Calu3 (cell line): Measurements from ENCODE around the gene CCDC18. TPM values are rescaled to one million over a fixed set of nuclear protein-coding genes. Genes with fewer than 3 reads are reported as not detected.

Source experiments
- BruUV-seq: library from RNA; stranded (reverse); fragments of 400-500 nt; replicated peaks from 2 replicates; lab custom pipeline; 2021; lab: Mats Ljungman, UMichigan
- CTCF ChIA-PET: fragments of 300-600 bp; sonication (Branson Sonifier 250); formaldehyde crosslinking; loops from one replicate; lab custom pipeline; 2022; ENCODE audit warnings: antibody characterized with exemption; lab: Charles Lee
- DNase-seq: peaks from one replicate; pipeline ENCODE4 v3.0.0; 2022
- H3K27ac Mint-ChIP-seq: one replicate; pipeline ENCODE4 v1.8.0; 2022; ENCODE audit warnings: mixed read lengths; ENCODE audit not compliant: unreplicated experiment
- H3K27me3 Mint-ChIP-seq: one replicate; pipeline ENCODE4 v1.8.0; 2022; ENCODE audit warnings: mixed read lengths; ENCODE audit not compliant: unreplicated experiment
- H3K36me3 Mint-ChIP-seq: one replicate; pipeline ENCODE4 v1.8.0; 2022; ENCODE audit warnings: mild to moderate bottlenecking, moderate library complexity, mixed read lengths; ENCODE audit not compliant: insufficient read depth, unreplicated experiment
- H3K4me1 Mint-ChIP-seq: one replicate; pipeline ENCODE4 v1.8.0; 2022; ENCODE audit warnings: mild to moderate bottlenecking, low read depth, mixed read lengths; ENCODE audit not compliant: unreplicated experiment
- H3K4me3 Mint-ChIP-seq: one replicate; pipeline ENCODE4 v1.8.0; 2022; ENCODE audit warnings: mild to moderate bottlenecking, low read depth, moderate library complexity, mixed read lengths; ENCODE audit not compliant: unreplicated experiment
- H3K9me3 Mint-ChIP-seq: one replicate; pipeline ENCODE4 v1.8.0; 2022; ENCODE audit warnings: low read depth, mixed read lengths; ENCODE audit not compliant: unreplicated experiment
- CTCF ChIP-seq: fragments of 200-600 bp; IDR thresholded peaks from one replicate; pipeline ENCODE4 v1.8.0; 2022; ENCODE audit warnings: antibody characterized with exemption; ENCODE audit not compliant: unreplicated experiment
- intact Hi-C: fragments of 100-400 bp; cut with micrococcal nuclease; formaldehyde crosslinking; loops from one replicate; pipeline ENCODE4 v1.10.0; 2022; ENCODE audit not compliant: unreplicated experiment
- total RNA-seq: library from RNA; stranded (reverse); gene quantifications from 2 replicates; pipeline ENCODE4 v1.2.3, GENCODE V29; 2022

CCDC18 gene
- total RNA-seq, 1 experiment from 2014 or later, result 22.7 TPM

DNA sequence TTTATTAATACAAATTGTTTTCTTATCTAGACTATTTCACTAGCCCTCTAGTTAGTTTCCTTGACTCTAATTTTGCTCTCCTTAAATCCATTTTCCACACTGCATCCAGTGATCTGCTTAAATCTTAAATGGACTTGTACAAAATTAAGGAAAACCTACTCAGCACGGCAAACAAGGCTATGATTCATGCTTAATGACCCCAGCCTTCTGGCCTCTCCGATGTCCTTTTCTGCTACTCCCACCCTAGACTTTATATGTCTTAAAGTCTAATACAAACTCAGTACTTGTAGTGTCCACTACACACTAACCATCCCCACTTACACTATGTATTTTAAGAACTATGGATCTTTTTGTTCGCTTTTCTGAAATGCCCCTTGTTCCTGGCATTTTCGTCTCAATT lies 2.5 kb upstream of the CCDC18 start:
- CTCF ChIA-PET, result interaction anchor here (0.6 kb wide), 2 partner anchors 99 to 157 kb away, joined by 3 to 10 read pairs; partner anchors contain the start of gene MTF2
- Mint-ChIP-seq H3K36me3 (peaks cover 51% of the 10 kb centered on the region), H3K4me3 (peak overlapping the region; percentile 97), H3K27me3 (no peaks in the 10 kb centered on the region), H3K27ac (peak overlapping the region; percentile 96), H3K9me3 (no peaks in the 10 kb centered on the region), H3K4me1 (peaks cover 35% of the 10 kb centered on the region)
- no TSS peak for BruUV-seq
- DNase-seq, result no peak
- TF ChIP-seq CTCF, result no peak
- intact Hi-C loops, result no loop called here

DNA sequence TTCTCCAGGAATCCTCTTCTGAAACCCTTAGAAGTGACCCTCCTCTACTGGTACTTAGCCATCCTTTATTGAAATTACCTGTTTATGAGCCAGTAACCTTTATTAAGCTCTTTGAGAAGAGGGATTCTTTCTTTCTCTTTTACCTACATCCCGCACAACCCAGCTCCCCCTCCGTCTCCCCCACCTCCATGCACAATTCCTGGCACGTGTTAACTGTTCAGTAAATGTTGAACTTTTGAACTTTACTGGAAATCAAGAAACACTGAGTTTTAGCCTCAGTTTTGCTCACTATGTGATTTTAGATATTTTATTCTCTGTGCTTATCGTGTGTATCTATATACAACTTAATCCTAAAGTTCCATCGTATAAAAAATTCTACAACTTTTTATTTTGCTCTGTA lies 2.1 kb upstream of the CCDC18 start:
- H3K27ac Mint-ChIP-seq, result peak overlapping the region; percentile 96
- peaks cover 51% of the 10 kb centered on the region for H3K36me3 Mint-ChIP-seq
- H3K4me3 Mint-ChIP-seq, result peak overlapping the region; percentile 97
- no TSS peak for BruUV-seq
- intact Hi-C loops, result no loop called here
- no peaks in the 10 kb centered on the region for H3K9me3 Mint-ChIP-seq
- no peaks in the 10 kb centered on the region for H3K27me3 Mint-ChIP-seq
- CTCF ChIA-PET, result no interaction called here
- no peak for TF ChIP-seq CTCF
- peaks cover 31% of the 10 kb centered on the region for H3K4me1 Mint-ChIP-seq
- DNase-seq, result no peak

- CTCF ChIA-PET, result no interaction called here
- Mint-ChIP-seq H3K36me3 (peaks cover 51% of the 10 kb centered on the region), H3K4me1 (peaks cover 37% of the 10 kb centered on the region)
Measured at GRCh38 chr1:93179886-93180722, 420 bp upstream of the CCDC18 start, which contains the start of gene TMED5. TMED5 (minus strand) TSS chr1:93180413; CDS start chr1:93180242, 171 bp downstream.

DNA sequence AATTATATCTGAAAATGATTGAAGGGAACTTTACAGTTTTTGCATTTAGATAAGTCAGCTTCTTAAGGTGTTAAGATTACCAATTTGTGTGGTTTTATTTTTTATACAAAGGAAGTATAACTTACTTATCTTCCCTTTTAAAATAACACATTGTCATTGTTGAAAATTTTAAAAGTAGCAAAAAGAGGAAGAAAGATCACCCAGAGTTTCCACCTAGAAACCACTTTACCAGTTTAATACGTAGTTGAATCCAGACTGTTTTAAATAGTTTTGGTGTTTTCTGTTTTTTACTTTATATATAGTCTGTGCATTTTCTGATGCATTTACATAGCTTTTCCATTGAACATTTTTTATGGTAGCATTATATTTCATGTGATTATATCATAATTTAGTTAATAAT lies 6.1 kb downstream of the CCDC18 start:
- Mint-ChIP-seq H3K4me1 (peaks cover 17% of the 10 kb centered on the region), H3K4me3 (no peak overlapping the region), H3K36me3 (peaks cover 17% of the 10 kb centered on the region), H3K27me3 (no peaks in the 10 kb centered on the region), H3K27ac (no peak overlapping the region), H3K9me3 (no peaks in the 10 kb centered on the region)
- no peak for DNase-seq
- no TSS peak for BruUV-seq
- CTCF ChIA-PET, result no interaction called here
- TF ChIP-seq CTCF, result no peak
- intact Hi-C loops, result no loop called here

More at GRCh38 chr1:93179886-93180722, 420 bp upstream of the CCDC18 start, which contains the start of gene TMED5:
- Mint-ChIP-seq H3K27me3 (no peaks in the 10 kb centered on the region), H3K9me3 (no peaks in the 10 kb centered on the region), H3K27ac (peak within 1 kb of the TSS; percentile 96), H3K4me3 (peak within 1 kb of the TSS; percentile 97)
- no TSS peak for BruUV-seq
- peak; percentile 12 for TF ChIP-seq CTCF
- DNase-seq, result peak; percentile 98
- intact Hi-C loops, result loop anchor here (5.0 kb wide), 1 partner anchor 98 kb away; no protein-coding TSS in a partner anchor
